ENCODE measurements around the gene SLC29A3. TPM values are rescaled to one million over a fixed set of nuclear protein-coding genes. Genes with fewer than 3 reads are reported as not detected.

SLC29A3 gene
- total RNA-seq, 2 experiments from 2014 or later, result 2.3 to 2.5 TPM

GRCh38 chr10:71308244-71308643 lies 10.8 kb upstream of the SLC29A3 start:
- Mint-ChIP-seq H3K36me3 (ENCODE audit: low read depth) (no peaks in the 10 kb centered on the region), H3K9me3 (no peaks in the 10 kb centered on the region), H3K27me3 (peaks cover 14% of the 10 kb centered on the region), H3K4me1 (ENCODE audit: low read depth) (no peaks in the 10 kb centered on the region), H3K27ac (no peak overlapping the region), H3K4me3 (no peak overlapping the region)
- Histone ChIP-seq H3K27ac (ENCODE audit: low read depth in 1 of 2, low read length in 2 of 2) (no peak overlapping the region), H3K36me3 (ENCODE audit: insufficient read depth, low read length) (no peaks in the 10 kb centered on the region), H3K4me3 (ENCODE audit: low read length) (no peak overlapping the region), H3K9me3 (ENCODE audit: control insufficient read depth in 1 of 2, insufficient read depth in 1 of 2, low read length in 2 of 2) (no peaks in the 10 kb centered on the region), H3K4me1 (ENCODE audit: insufficient read depth, low read length) (no peaks in the 10 kb centered on the region), H3K27me3 (ENCODE audit: control insufficient read depth in 1 of 2, insufficient read depth in 2 of 2, low read length in 2 of 2) (peaks cover 0 to 2% of the 10 kb centered on the region in 2 experiments)
- intact Hi-C loops (cut with DNase I, micrococcal nuclease), result no loop called here
- ChIA-PET CTCF (no interaction called here), POLR2A (no interaction called here)
- DNase-seq (no peak), ATAC-seq (ENCODE audit: poor library complexity) (no peak)
- TF ChIP-seq, protein P1, sequence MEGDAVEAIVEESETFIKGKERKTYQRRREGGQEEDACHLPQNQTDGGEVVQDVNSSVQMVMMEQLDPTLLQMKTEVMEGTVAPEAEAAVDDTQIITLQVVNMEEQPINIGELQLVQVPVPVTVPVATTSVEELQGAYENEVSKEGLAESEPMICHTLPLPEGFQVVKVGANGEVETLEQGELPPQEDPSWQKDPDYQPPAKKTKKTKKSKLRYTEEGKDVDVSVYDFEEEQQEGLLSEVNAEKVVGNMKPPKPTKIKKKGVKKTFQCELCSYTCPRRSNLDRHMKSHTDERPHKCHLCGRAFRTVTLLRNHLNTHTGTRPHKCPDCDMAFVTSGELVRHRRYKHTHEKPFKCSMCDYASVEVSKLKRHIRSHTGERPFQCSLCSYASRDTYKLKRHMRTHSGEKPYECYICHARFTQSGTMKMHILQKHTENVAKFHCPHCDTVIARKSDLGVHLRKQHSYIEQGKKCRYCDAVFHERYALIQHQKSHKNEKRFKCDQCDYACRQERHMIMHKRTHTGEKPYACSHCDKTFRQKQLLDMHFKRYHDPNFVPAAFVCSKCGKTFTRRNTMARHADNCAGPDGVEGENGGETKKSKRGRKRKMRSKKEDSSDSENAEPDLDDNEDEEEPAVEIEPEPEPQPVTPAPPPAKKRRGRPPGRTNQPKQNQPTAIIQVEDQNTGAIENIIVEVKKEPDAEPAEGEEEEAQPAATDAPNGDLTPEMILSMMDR (IDR thresholded peaks at IDR 0.05), result no peak

GRCh38 chr10:71308985-71309384 lies 10.1 kb upstream of the SLC29A3 start:
- H3K4me3 Mint-ChIP-seq, result no peak overlapping the region
- Histone ChIP-seq H3K9me3 (ENCODE audit: control insufficient read depth in 1 of 2, insufficient read depth in 1 of 2, low read length in 2 of 2) (no peaks in the 10 kb centered on the region), H3K36me3 (ENCODE audit: insufficient read depth, low read length) (no peaks in the 10 kb centered on the region), H3K4me1 (ENCODE audit: insufficient read depth, low read length) (peaks cover under 1% of the 10 kb centered on the region), H3K4me3 (ENCODE audit: low read length) (no peak overlapping the region), H3K27ac (ENCODE audit: low read depth in 1 of 2, low read length in 2 of 2) (no peak overlapping the region), H3K27me3 (ENCODE audit: control insufficient read depth in 1 of 2, insufficient read depth in 2 of 2, low read length in 2 of 2) (peaks cover 0 to 2% of the 10 kb centered on the region in 2 experiments)
- H3K27me3 Mint-ChIP-seq, result peaks cover 11% of the 10 kb centered on the region
- H3K36me3 Mint-ChIP-seq (ENCODE audit: low read depth), result no peaks in the 10 kb centered on the region
- intact Hi-C loops (cut with DNase I, micrococcal nuclease), result no loop called here
- ATAC-seq (ENCODE audit: poor library complexity) (no peak), DNase-seq (no peak)
- TF ChIP-seq, protein P1 (IDR thresholded peaks at IDR 0.05), result no peak
- no peak overlapping the region for H3K27ac Mint-ChIP-seq
- ChIA-PET CTCF (interaction anchor here (1.4 kb wide), 1 partner anchor 10 kb away, joined by 5 read pairs; the partner anchor contains the start of gene SLC29A3), POLR2A (no interaction called here)
- no peaks in the 10 kb centered on the region for H3K9me3 Mint-ChIP-seq
- no peaks in the 10 kb centered on the region for H3K4me1 Mint-ChIP-seq (ENCODE audit: low read depth)

GRCh38 chr10:71309919-71310318 lies 9.1 kb upstream of the SLC29A3 start:
- Histone ChIP-seq H3K27me3 (ENCODE audit: control insufficient read depth in 1 of 2, insufficient read depth in 2 of 2, low read length in 2 of 2) (peaks cover 0 to 2% of the 10 kb centered on the region in 2 experiments), H3K4me3 (ENCODE audit: low read length) (no peak overlapping the region), H3K4me1 (ENCODE audit: insufficient read depth, low read length) (peaks cover 7% of the 10 kb centered on the region), H3K27ac (ENCODE audit: low read depth in 1 of 2, low read length in 2 of 2) (no peak overlapping the region), H3K9me3 (ENCODE audit: control insufficient read depth in 1 of 2, insufficient read depth in 1 of 2, low read length in 2 of 2) (no peaks in the 10 kb centered on the region), H3K36me3 (ENCODE audit: insufficient read depth, low read length) (no peaks in the 10 kb centered on the region)
- POLR2A ChIA-PET, result no interaction called here
- Mint-ChIP-seq H3K9me3 (no peaks in the 10 kb centered on the region), H3K4me1 (ENCODE audit: low read depth) (no peaks in the 10 kb centered on the region), H3K4me3 (no peak overlapping the region), H3K27me3 (peaks cover 11% of the 10 kb centered on the region), H3K27ac (no peak overlapping the region), H3K36me3 (ENCODE audit: low read depth) (no peaks in the 10 kb centered on the region)
- TF ChIP-seq, protein P1 (IDR thresholded peaks at IDR 0.05), result no peak
- ATAC-seq (ENCODE audit: poor library complexity), result no peak
- CTCF ChIA-PET, result interaction anchor here (1.4 kb wide), 1 partner anchor 9 kb away, joined by 5 read pairs; the partner anchor contains the start of gene SLC29A3
- no peak for DNase-seq
- intact Hi-C loops (cut with DNase I, micrococcal nuclease), result loop anchor here (5.0 to 10.0 kb wide), 5 partner anchors 65 to 1025 kb away; no protein-coding TSS in a partner anchor
